DOHH2 (cell line): ENCODE data around the gene CIDEB.
"Not testable (repeated sequence)": the region's sequence is repeated elsewhere in the genome, so short reads cannot be mapped to it uniquely, and the experiment has no call there.

Experiments
- H3F3A ChIP-seq: fragments of 200-600 bp; sonication (generic), shearing (Covaris generic); 2 replicates; pipeline ENCODE4 v1.6.0; 2016; ENCODE audit warnings: antibody characterized with exemption, mild to moderate bottlenecking; ENCODE audit not compliant: control insufficient read depth, insufficient read depth
- H3K27ac ChIP-seq: fragments of 200-600 bp; sonication (generic); 2 replicates; pipeline ENCODE4 v1.5.1; 2014; ENCODE audit warnings: low read depth, mild to moderate bottlenecking, low read length, moderate library complexity
- H3K27me3 ChIP-seq: fragments of 200-600 bp; sonication (generic); 2 replicates; pipeline ENCODE4 v1.6.1; 2014; ENCODE audit warnings: mild to moderate bottlenecking, low read length, mixed read lengths; ENCODE audit not compliant: control insufficient read depth
- H3K36me3 ChIP-seq: fragments of 200-600 bp; sonication (generic); 2 replicates; pipeline ENCODE4 v1.6.1; 2014; ENCODE audit warnings: mild to moderate bottlenecking, low read length, moderate library complexity, mixed read lengths; ENCODE audit not compliant: control insufficient read depth
- H3K4me1 ChIP-seq: fragments of 200-600 bp; sonication (generic); 2 replicates; pipeline ENCODE4 v1.6.1; 2014; ENCODE audit warnings: mild to moderate bottlenecking, low read length, mixed read lengths; ENCODE audit not compliant: control insufficient read depth
- H3K4me2 ChIP-seq: fragments of 200-600 bp; sonication (generic); 2 replicates; pipeline ENCODE4 v1.6.0; 2014; ENCODE audit warnings: mild to moderate bottlenecking, low read length, moderate library complexity
- H3K4me3 ChIP-seq: fragments of 200-600 bp; sonication (generic); 2 replicates; pipeline ENCODE4 v1.5.1; 2014; ENCODE audit warnings: mild to moderate bottlenecking, low read length, mixed read lengths
- H3K79me2 ChIP-seq: fragments of 200-600 bp; sonication (generic); 2 replicates; pipeline ENCODE4 v1.6.1; 2014; ENCODE audit warnings: mild to moderate bottlenecking, low read length, mixed read lengths; ENCODE audit not compliant: control insufficient read depth
- H3K9me2 ChIP-seq: fragments of 200-600 bp; sonication (generic); replicated peaks from 2 replicates; pipeline ENCODE4 v1.6.1; 2014; ENCODE audit warnings: mild to moderate bottlenecking, low read length, mixed read lengths; ENCODE audit not compliant: control insufficient read depth
- H3K9me3 ChIP-seq: fragments of 200-600 bp; sonication (generic); 2 replicates; pipeline ENCODE4 v1.6.1; 2014; ENCODE audit warnings: antibody characterized with exemption, low read length, mixed read lengths; ENCODE audit not compliant: control insufficient read depth, insufficient read depth
- H4K20me1 ChIP-seq: fragments of 200-600 bp; sonication (generic); 2 replicates; pipeline ENCODE4 v1.6.0; 2014; ENCODE audit warnings: low read depth, mild to moderate bottlenecking, antibody characterized with exemption, low read length, moderate library complexity; ENCODE audit not compliant: control insufficient read depth, insufficient read depth
- CTCF ChIP-seq: fragments of 200-600 bp; sonication (generic); IDR thresholded peaks from one replicate; pipeline ENCODE4 v1.5.1; 2014; ENCODE audit warnings: antibody characterized with exemption, mild to moderate bottlenecking, low read depth, low read length; ENCODE audit not compliant: poor library complexity, severe bottlenecking
- EZH2phosphoT487 ChIP-seq: fragments of 200-600 bp; sonication (generic); IDR thresholded peaks from 2 replicates; pipeline ENCODE4 v1.6.1; 2017; ENCODE audit warnings: borderline replicate concordance, mild to moderate bottlenecking, antibody characterized with exemption, low read length, moderate library complexity, mixed read lengths

The CIDEB gene

DNA sequence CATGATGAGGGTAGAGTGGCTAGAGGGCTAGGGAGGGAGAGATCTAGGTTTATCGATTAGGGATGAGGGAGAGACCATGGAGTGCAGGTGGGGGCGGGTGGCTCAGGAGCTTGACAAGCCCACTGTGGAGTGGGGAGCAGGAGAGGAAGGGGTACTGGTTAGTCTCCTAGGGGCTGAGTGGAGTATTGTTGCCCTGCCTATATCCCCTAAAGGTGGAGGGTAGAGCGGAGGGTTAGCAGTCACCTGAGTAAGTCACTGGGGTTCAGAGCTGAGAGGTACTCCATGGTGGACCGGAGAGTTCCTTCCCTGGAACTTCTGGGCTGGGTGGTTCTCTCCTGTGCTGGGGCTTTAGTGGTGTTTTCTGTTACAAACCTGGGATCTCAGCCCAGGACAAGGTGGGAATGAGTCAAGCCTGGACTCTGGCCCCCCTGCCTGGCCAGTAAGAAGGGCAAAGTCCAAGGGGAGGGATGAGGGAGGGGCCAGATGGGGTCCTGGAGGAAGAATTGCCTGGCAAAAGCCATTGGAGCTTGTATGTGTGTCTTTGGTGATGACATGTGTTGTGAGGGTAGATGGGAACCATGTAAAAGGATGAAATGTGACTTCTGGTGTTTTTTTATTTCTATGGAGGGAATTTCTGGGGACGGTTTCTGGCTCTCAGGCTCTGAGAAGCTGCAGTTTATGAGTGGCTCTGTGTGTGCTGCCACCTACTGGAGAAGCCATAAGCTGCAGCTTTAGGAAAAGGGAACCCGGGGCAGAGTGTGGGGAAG, at the start of gene CIDEB:
TSS of gene CIDEB (minus strand) at position 403 of the 767 bp plus-strand sequence. CDS start at position 284, 119 bp downstream.
- Histone ChIP-seq H3K27me3 (no peaks in the 10 kb centered on the region), H3K27ac (no peak within 1 kb of the TSS), H3K9me3 (no peaks in the 10 kb centered on the region), H3K79me2 (0 out of 2 replicates have a peak, but pooled peaks cover 2% of the 10 kb centered on the region), H3K4me2 (no peak within 1 kb of the TSS), H3K36me3 (peaks cover 83% of the 10 kb centered on the region), H4K20me1 (no peaks in the 10 kb centered on the region), H3K4me3 (no peak within 1 kb of the TSS), H3F3A (peaks cover 9% of the 10 kb centered on the region; the same call in 1 of the 2 replicates), H3K9me2 (no peaks in the 10 kb centered on the region), H3K4me1 (peaks cover 32% of the 10 kb centered on the region)
- TF ChIP-seq CTCF (peak; percentile 95), EZH2phosphoT487 (no peak)

DNA sequence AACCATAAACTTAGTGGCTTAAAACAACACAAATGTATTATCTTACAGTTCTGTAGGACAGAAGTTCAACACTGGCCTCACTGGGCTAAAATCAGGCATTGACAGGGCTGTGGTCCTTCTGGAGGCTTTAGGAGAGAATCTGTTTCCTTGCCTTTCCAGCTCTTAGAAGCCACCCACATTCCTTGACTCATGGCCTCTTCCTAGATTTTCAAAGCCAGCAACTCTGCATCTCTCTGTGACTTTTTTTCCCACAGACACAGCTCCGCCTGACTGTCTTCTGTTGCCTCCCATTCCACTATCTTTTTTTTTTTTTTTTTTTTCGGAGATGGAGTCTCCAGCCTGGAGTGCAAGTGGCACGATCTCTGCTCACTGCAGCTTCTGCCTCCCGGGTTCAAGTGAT, 48.4 kb upstream of the CIDEB start:
- no peaks in the 10 kb centered on the region for H3K36me3 ChIP-seq
- no peak overlapping the region for H3K4me3 ChIP-seq
- H3K27ac ChIP-seq: no peak overlapping the region
- no peaks in the 10 kb centered on the region for H3F3A ChIP-seq
- no peaks in the 10 kb centered on the region for H3K9me3 ChIP-seq
- no peak for TF ChIP-seq EZH2phosphoT487
- TF ChIP-seq CTCF: no peak
- peaks cover 15% of the 10 kb centered on the region for H3K27me3 ChIP-seq
- no peaks in the 10 kb centered on the region for H3K79me2 ChIP-seq
- H3K4me2 ChIP-seq: no peak overlapping the region
- H3K4me1 ChIP-seq: peaks cover 4% of the 10 kb centered on the region; the same call in 1 of the 2 replicates
- H3K9me2 ChIP-seq: no peaks in the 10 kb centered on the region
- no peaks in the 10 kb centered on the region for H4K20me1 ChIP-seq

GRCh38 chr14:24355009-24355408, 47.2 kb upstream of the CIDEB start:
- Histone ChIP-seq H3K4me3 (no peak overlapping the region), H4K20me1 (no peaks in the 10 kb centered on the region), H3K4me2 (no peak overlapping the region), H3K27ac (no peak overlapping the region), H3F3A (no peaks in the 10 kb centered on the region), H3K9me2 (no peaks in the 10 kb centered on the region), H3K9me3 (no peaks in the 10 kb centered on the region), H3K27me3 (peaks cover 22% of the 10 kb centered on the region), H3K79me2 (no peaks in the 10 kb centered on the region), H3K36me3 (no peaks in the 10 kb centered on the region), H3K4me1 (peaks cover 4% of the 10 kb centered on the region; the same call in 1 of the 2 replicates)
- TF ChIP-seq CTCF (no peak), EZH2phosphoT487 (no peak)

- not testable (repeated sequence) for H3K9me3 ChIP-seq, H3K4me3 ChIP-seq, H4K20me1 ChIP-seq, H3K4me1 ChIP-seq, H3K4me2 ChIP-seq, H3F3A ChIP-seq, H3K9me2 ChIP-seq, H3K79me2 ChIP-seq, H3K36me3 ChIP-seq, H3K27ac ChIP-seq
- H3K27me3 ChIP-seq: peaks cover 27% of the 10 kb centered on the region
Measured at GRCh38 chr14:24354482-24354825, 46.7 kb upstream of the CIDEB start.
